Esophagus muscularis mucosa (tissue), 4 donors: ENCODE measurements around the gene SUDS3. TPM values are rescaled to one million over a fixed set of nuclear protein-coding genes. Genes with fewer than 3 reads are reported as not detected.
A peak's percentile ranks its signal among the peaks of the same experiment; 100 is the strongest.
"Not testable (repeated sequence)": the region's sequence is repeated elsewhere in the genome, so short reads cannot be mapped to it uniquely, and the experiment has no call there.

ENCODE experiments used
- DNase-seq: peaks from one replicate; pipeline ENCODE4 v3.0.0-alpha.2; 2017; ENCODE audit errors: extremely low spot score
- H3K27ac ChIP-seq, 4 donors: fragments of 200-600 bp; sonication (generic); replicated peaks in 1 of 4; 1 replicate in 3 of 4; 2 replicates in 1 of 4; pipeline ENCODE4 v1.5.1; 2016 to 2019; ENCODE audit warnings: mild to moderate bottlenecking in 1 of 4
- H3K27me3 ChIP-seq, 4 donors: fragments of 200-600 bp; sonication (generic); one replicate each; pipeline versions ENCODE4 v1.5.1 to v1.6.0; 2016 to 2019
- H3K36me3 ChIP-seq, 4 donors: fragments of 200-600 bp; sonication (generic); one replicate each; pipeline ENCODE4 v1.5.1; 2016 to 2019
- H3K4me1 ChIP-seq, 4 donors: fragments of 200-600 bp; sonication (generic); one replicate each; pipeline ENCODE4 v1.5.1; 2016 to 2019
- H3K4me3 ChIP-seq, 4 donors: fragments of 200-600 bp; sonication (generic); 1 replicate in 2 of 4; 2 replicates in 2 of 4; pipeline ENCODE4 v1.5.1; 2016 to 2019; ENCODE audit warnings: mild to moderate bottlenecking in 4 of 4, moderate library complexity in 1 of 4
- H3K9me3 ChIP-seq, 4 donors: fragments of 200-600 bp; sonication (generic); 1 replicate in 3 of 4; 2 replicates in 1 of 4; pipeline ENCODE4 v1.5.1; 2016 to 2019
- CTCF ChIP-seq, 3 experiments: fragments of 200-600 bp in 2 of 3; fragments of 450-650 bp in 1 of 3; sonication (generic) in 2 of 3; IDR thresholded peaks; one replicate each; pipeline ENCODE4 v1.5.1; 2017 to 2019; ENCODE audit warnings: antibody characterized with exemption in 3 of 3, mild to moderate bottlenecking in 2 of 3, moderate library complexity in 1 of 3
- EP300 ChIP-seq: sonication (generic); formaldehyde crosslinking; IDR thresholded peaks from one replicate; pipeline ENCODE4 v1.6.1; 2017; ENCODE audit warnings: antibody characterized with exemption
- POLR2A ChIP-seq: fragments of 450-650 bp; IDR thresholded peaks from one replicate; pipeline ENCODE4 v1.6.1; 2017; ENCODE audit warnings: antibody characterized with exemption, moderate library complexity, mild to moderate bottlenecking, low read depth
- POLR2AphosphoS5 ChIP-seq, 2 donors: sonication (generic); formaldehyde crosslinking; IDR thresholded peaks; one replicate each; pipeline ENCODE4 v1.6.1; 2017; ENCODE audit warnings: antibody characterized with exemption in 2 of 2
- WGBS: methylation state at CpG from one replicate; pipeline ENCODE4 v1.1.5; 2018; 5-methylcytosine and 5-hydroxymethylcytosine counted together
- intact Hi-C: fragments of 100-400 bp; cut with DNase I; formaldehyde crosslinking; loops from one replicate; pipeline ENCODE4 v1.15.1; 2023
- total RNA-seq, 4 donors: library from RNA; depleted of rRNA; stranded (reverse); fragments of >200 nt; gene quantifications; one replicate each; pipeline versions ENCODE4 v1.1.0 to v1.2.1, GENCODE V29; 2016

SUDS3 gene
- total RNA-seq, 4 donors from 2014 or later: 34.5 to 76.0 (median 62.7) TPM

- WGBS: 58% methylated on average over 10 of the region's 10 CpGs
- Histone ChIP-seq H3K4me3 (no peak overlapping the region), H3K27ac (peak overlapping the region; percentile 9 to 59 (median 42)), H3K27me3 (no peaks in the 10 kb centered on the region), H3K36me3 (peaks cover 39 to 97% (median 76%) of the 10 kb centered on the region in 4 donors), H3K4me1 (peaks cover 0 to 24% (median 21%) of the 10 kb centered on the region in 4 donors), H3K9me3 (no peaks in the 10 kb centered on the region)
- TF ChIP-seq POLR2AphosphoS5 (IDR thresholded peaks at IDR 0.05) (peak in 1 of 2 donors; percentile 46), EP300 (no peak), POLR2A (no peak)
- DNase-seq: no peak
- intact Hi-C loops: no loop called here
These were observed 21.5 kb downstream of the SUDS3 start for GRCh38 chr12:118397708-118398440.

GRCh38 chr12:118398524-118398923 lies 22.2 kb downstream of the SUDS3 start:
- TF ChIP-seq POLR2A (no peak), POLR2AphosphoS5 (IDR thresholded peaks at IDR 0.05) (no peak), EP300 (no peak), CTCF (IDR thresholded peaks at IDR 0.05) (no peak)
- H3K4me1 ChIP-seq: peaks cover 0 to 24% (median 21%) of the 10 kb centered on the region in 4 donors
- H3K9me3 ChIP-seq: no peaks in the 10 kb centered on the region
- WGBS: 75% methylated on average over 2 of the region's 2 CpGs
- intact Hi-C loops: no loop called here
- no peaks in the 10 kb centered on the region for H3K27me3 ChIP-seq
- DNase-seq: no peak
- H3K4me3 ChIP-seq: no peak overlapping the region
- peaks cover 43 to 97% (median 77%) of the 10 kb centered on the region in 4 donors for H3K36me3 ChIP-seq
- peak overlapping the region in 3 of 4 donors; percentile 33 to 59 (median 50) for H3K27ac ChIP-seq

- Histone ChIP-seq H3K27me3 (no peaks in the 10 kb centered on the region), H3K4me3 (no peak overlapping the region), H3K4me1 (peaks cover 0 to 24% (median 21%) of the 10 kb centered on the region in 4 donors), H3K27ac (peak overlapping the region in 1 of 4 donors; percentile 26), H3K9me3 (no peaks in the 10 kb centered on the region), H3K36me3 (peaks cover 44 to 99% (median 77%) of the 10 kb centered on the region in 4 donors)
- intact Hi-C loops: no loop called here
- DNase-seq: no peak
- WGBS: 89% methylated on average over 5 of the region's 5 CpGs
- TF ChIP-seq CTCF (IDR thresholded peaks at IDR 0.05) (no peak), POLR2A (no peak), EP300 (no peak), POLR2AphosphoS5 (IDR thresholded peaks at IDR 0.05) (no peak)
These were observed 22.6 kb downstream of the SUDS3 start for GRCh38 chr12:118398940-118399339.

- TF ChIP-seq POLR2A: no peak
- no peak for TF ChIP-seq CTCF (IDR thresholded peaks at IDR 0.05)
- no peak for TF ChIP-seq EP300
- no peak for TF ChIP-seq POLR2AphosphoS5 (IDR thresholded peaks at IDR 0.05)
- WGBS: 58% methylated on average over 6 of the region's 6 CpGs
- Histone ChIP-seq H3K36me3 (peaks cover 27 to 88% (median 60%) of the 10 kb centered on the region in 4 donors), H3K9me3 (no peaks in the 10 kb centered on the region), H3K4me1 (peaks cover 0 to 36% (median 34%) of the 10 kb centered on the region in 4 donors), H3K27me3 (no peaks in the 10 kb centered on the region), H3K27ac (no peak overlapping the region), H3K4me3 (no peak overlapping the region)
- no peak for DNase-seq
- intact Hi-C loops: loop anchor here (10.0 kb wide), 1 partner anchor 453 kb away; no protein-coding TSS in a partner anchor
These were observed 25.9 kb downstream of the SUDS3 start for GRCh38 chr12:118402251-118402650.

GRCh38 chr12:118404876-118405521 lies 28.6 kb downstream of the SUDS3 start:
- Histone ChIP-seq H3K27me3 (no peaks in the 10 kb centered on the region), H3K4me1 (peaks cover 0 to 38% (median 28%) of the 10 kb centered on the region in 4 donors), H3K36me3 (peaks cover 30 to 79% (median 54%) of the 10 kb centered on the region in 4 donors), H3K4me3 (no peak overlapping the region), H3K9me3 (no peaks in the 10 kb centered on the region), H3K27ac (peak overlapping the region in 3 of 4 donors; percentile 17 to 27 (median 19))
- TF ChIP-seq EP300 (no peak), POLR2AphosphoS5 (IDR thresholded peaks at IDR 0.05) (no peak), POLR2A (no peak), CTCF (IDR thresholded peaks at IDR 0.05) (peak; percentile 68 to 79 (median 74))
- intact Hi-C loops: loop anchor here (2.0 to 10.0 kb wide), 3 partner anchors 217 to 632 kb away; no protein-coding TSS in a partner anchor
- no peak for DNase-seq
- WGBS: 43% methylated on average over 4 of the region's 4 CpGs

GRCh38 chr12:118408241-118408640 lies 31.9 kb downstream of the SUDS3 start:
- not testable (repeated sequence) for H3K27me3 ChIP-seq, DNase-seq, H3K9me3 ChIP-seq, H3K4me3 ChIP-seq
- intact Hi-C loops: loop anchor here (5.0 to 10.0 kb wide), 2 partner anchors 214 to 447 kb away; no protein-coding TSS in a partner anchor
- peaks cover 0 to 45% (median 30%) of the 10 kb centered on the region in 4 donors for H3K4me1 ChIP-seq
- H3K27ac ChIP-seq: peak overlapping the region in 1 of 4 donors; percentile 29
- H3K36me3 ChIP-seq: peaks cover 21 to 78% (median 52%) of the 10 kb centered on the region in 4 donors
- 84% methylated on average over 8 of the region's 8 CpGs for WGBS
